ENCODE results near the gene FOXA3. TPM values are rescaled to one million over a fixed set of nuclear protein-coding genes. Genes with fewer than 3 reads are reported as not detected.
A peak's percentile ranks its signal among the peaks of the same experiment; 100 is the strongest.

Gene FOXA3
- total and polyA plus RNA-seq, 2 experiments from 2014 or later: 14.6 to 18.6 TPM

DNA sequence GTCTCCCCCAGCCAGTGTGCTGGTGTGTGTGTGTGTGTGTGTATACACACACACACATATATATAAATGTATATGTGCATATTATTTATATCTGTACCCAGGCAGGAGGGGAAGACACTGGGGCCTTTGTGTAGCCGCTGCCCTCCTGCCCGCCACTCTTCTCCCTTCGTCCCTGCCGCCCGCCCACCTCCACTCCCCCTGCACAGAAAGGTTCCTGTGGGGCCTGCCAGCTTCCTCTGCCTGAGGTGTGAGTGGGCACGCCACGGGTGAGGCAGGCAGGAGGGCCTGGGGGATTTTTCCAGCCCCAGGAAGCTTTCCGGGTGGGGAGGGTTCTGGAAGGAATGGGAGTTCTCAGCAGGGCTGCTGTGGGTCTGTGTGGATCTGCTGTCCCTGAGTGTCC lies 14.9 kb downstream of the FOXA3 start:
- no peak for DNase-seq (ENCODE audit: low spot score)
- no peaks in the 10 kb centered on the region for H3K9me3 ChIP-seq (ENCODE audit: low read depth)
- no peaks in the 10 kb centered on the region for H3K27me3 ChIP-seq
- H3K4me3 ChIP-seq: no peak overlapping the region
- no peak overlapping the region for H2AFZ ChIP-seq
- 88% methylated on average over 8 of the region's 8 CpGs for WGBS (ENCODE audit: low lambda C conversion rate, missing lambda C conversion rate)
- H3K4me2 ChIP-seq: no peak overlapping the region
- H3K79me2 ChIP-seq: peaks cover 6% of the 10 kb centered on the region
- TF ChIP-seq EZH2 (IDR thresholded peaks at IDR 0.05; ENCODE audit: borderline replicate concordance) (no peak), EZH2phosphoT487 (IDR thresholded peaks at IDR 0.05; ENCODE audit: low read depth, severe bottlenecking, unreplicated experiment) (no peak)
- no peaks in the 10 kb centered on the region for H3K9me2 ChIP-seq (replicated peaks; ENCODE audit: insufficient read depth)
- peak overlapping the region; percentile 84 for H3K27ac ChIP-seq
- peaks cover 6% of the 10 kb centered on the region for H4K20me1 ChIP-seq (ENCODE audit: insufficient read depth, poor library complexity, severe bottlenecking)
- H3K36me3 ChIP-seq (replicated peaks; ENCODE audit: insufficient read depth, low read depth): no peaks in the 10 kb centered on the region
- H3K4me1 ChIP-seq (ENCODE audit: insufficient read depth): peaks cover 29% of the 10 kb centered on the region

- H3K4me1 ChIP-seq (ENCODE audit: insufficient read depth): peaks cover 37% of the 10 kb centered on the region
- no peak overlapping the region for H3K4me2 ChIP-seq
- no peak overlapping the region for H3K4me3 ChIP-seq
- H3K36me3 ChIP-seq (replicated peaks; ENCODE audit: insufficient read depth, low read depth): no peaks in the 10 kb centered on the region
- DNase-seq (ENCODE audit: low spot score): no peak
- 75% methylated on average over 2 of the region's 2 CpGs for WGBS (ENCODE audit: low lambda C conversion rate, missing lambda C conversion rate)
- H3K79me2 ChIP-seq: peaks cover 15% of the 10 kb centered on the region
- H4K20me1 ChIP-seq (ENCODE audit: insufficient read depth, poor library complexity, severe bottlenecking): peaks cover 15% of the 10 kb centered on the region
- no peaks in the 10 kb centered on the region for H3K9me3 ChIP-seq (ENCODE audit: low read depth)
- no peaks in the 10 kb centered on the region for H3K27me3 ChIP-seq
- no peak overlapping the region for H2AFZ ChIP-seq
- TF ChIP-seq EZH2phosphoT487 (IDR thresholded peaks at IDR 0.05; ENCODE audit: low read depth, severe bottlenecking, unreplicated experiment) (no peak), EZH2 (IDR thresholded peaks at IDR 0.05; ENCODE audit: borderline replicate concordance) (no peak), CTCF (IDR thresholded peaks at IDR 0.05; ENCODE audit: poor library complexity) (no peak)
- H3K9me2 ChIP-seq (replicated peaks; ENCODE audit: insufficient read depth): no peaks in the 10 kb centered on the region
- peak overlapping the region; percentile 96 for H3K27ac ChIP-seq
Observed at GRCh38 chr19:45879971-45880370, 15.8 kb downstream of the FOXA3 start.

- no peaks in the 10 kb centered on the region for H3K36me3 ChIP-seq (replicated peaks; ENCODE audit: insufficient read depth, low read depth)
- peaks cover 19% of the 10 kb centered on the region for H4K20me1 ChIP-seq (ENCODE audit: insufficient read depth, poor library complexity, severe bottlenecking)
- H3K9me3 ChIP-seq (ENCODE audit: low read depth): no peaks in the 10 kb centered on the region
- peaks cover 22% of the 10 kb centered on the region for H3K79me2 ChIP-seq
- no peak for TF ChIP-seq CTCF (IDR thresholded peaks at IDR 0.05; ENCODE audit: poor library complexity)
- TF ChIP-seq EZH2 (IDR thresholded peaks at IDR 0.05; ENCODE audit: borderline replicate concordance): no peak
- no peak for TF ChIP-seq EZH2phosphoT487 (IDR thresholded peaks at IDR 0.05; ENCODE audit: low read depth, severe bottlenecking, unreplicated experiment)
- H2AFZ ChIP-seq: no peak overlapping the region
- peak overlapping the region; percentile 96 for H3K27ac ChIP-seq
- H3K4me1 ChIP-seq (ENCODE audit: insufficient read depth): peaks cover 36% of the 10 kb centered on the region
- no peaks in the 10 kb centered on the region for H3K9me2 ChIP-seq (replicated peaks; ENCODE audit: insufficient read depth)
- H3K27me3 ChIP-seq: no peaks in the 10 kb centered on the region
- peak overlapping the region; percentile 93 for H3K4me2 ChIP-seq
- WGBS (ENCODE audit: low lambda C conversion rate, missing lambda C conversion rate): 53% methylated on average over 10 of the region's 10 CpGs
- peak; percentile 52 for DNase-seq (ENCODE audit: low spot score)
- no peak overlapping the region for H3K4me3 ChIP-seq
Observed at GRCh38 chr19:45881082-45881908, 17.2 kb downstream of the FOXA3 start.

- Histone ChIP-seq H3K27ac (peak overlapping the region; percentile 96), H3K4me3 (no peak overlapping the region)
- TF ChIP-seq EZH2 (IDR thresholded peaks at IDR 0.05; ENCODE audit: borderline replicate concordance): no peak
- no peak for TF ChIP-seq EZH2phosphoT487 (IDR thresholded peaks at IDR 0.05; ENCODE audit: low read depth, severe bottlenecking, unreplicated experiment)
- TF ChIP-seq CTCF (IDR thresholded peaks at IDR 0.05; ENCODE audit: poor library complexity): no peak
Observed at GRCh38 chr19:45881909-45882528, 17.9 kb downstream of the FOXA3 start.

More at GRCh38 chr19:45881909-45882528, 17.9 kb downstream of the FOXA3 start:
- Histone ChIP-seq H3K36me3 (replicated peaks; ENCODE audit: insufficient read depth, low read depth) (no peaks in the 10 kb centered on the region), H4K20me1 (ENCODE audit: insufficient read depth, poor library complexity, severe bottlenecking) (peaks cover 19% of the 10 kb centered on the region), H3K9me2 (replicated peaks; ENCODE audit: insufficient read depth) (no peaks in the 10 kb centered on the region), H3K79me2 (peaks cover 22% of the 10 kb centered on the region), H3K4me1 (ENCODE audit: insufficient read depth) (peaks cover 29% of the 10 kb centered on the region), H3K27me3 (no peaks in the 10 kb centered on the region), H2AFZ (no peak overlapping the region), H3K4me2 (peak overlapping the region; percentile 93), H3K9me3 (ENCODE audit: low read depth) (no peaks in the 10 kb centered on the region)
- 17% methylated on average over 4 of the region's 4 CpGs for WGBS (ENCODE audit: low lambda C conversion rate, missing lambda C conversion rate)
- peak; percentile 88 for DNase-seq (ENCODE audit: low spot score)
